HG03039 (cell line): ENCODE results near the gene FAM227B.
"Not testable (repeated sequence)": the region's sequence is repeated elsewhere in the genome, so short reads cannot be mapped to it uniquely, and the experiment has no call there.

Experiments used
- ATAC-seq: cut with Tn5 transposase; IDR thresholded peaks from one replicate; pipeline ENCODE4 v1.9.1; 2021; ENCODE audit warnings: mild to moderate bottlenecking, moderate library complexity; ENCODE audit not compliant: unreplicated experiment

FAM227B gene

GRCh38 chr15:49612240-49612639 is 8.4 kb downstream of the FAM227B start:
- not testable (repeated sequence) for ATAC-seq

GRCh38 chr15:49610157-49610918 is 10.3 kb downstream of the FAM227B start:
- no peak for ATAC-seq

GRCh38 chr15:49606594-49606993 is 14.0 kb downstream of the FAM227B start:
- ATAC-seq, result no peak

GRCh38 chr15:49605588-49605987 is 15.0 kb downstream of the FAM227B start:
- ATAC-seq, result no peak

GRCh38 chr15:49604625-49605409 is 15.8 kb downstream of the FAM227B start:
- ATAC-seq, result no peak

GRCh38 chr15:49592829-49593316 is 27.7 kb downstream of the FAM227B start:
- ATAC-seq, result not testable (repeated sequence)

- peak; percentile 49 for ATAC-seq
Measured at GRCh38 chr15:49589030-49589429, 31.6 kb downstream of the FAM227B start.

- ATAC-seq, result no peak
Measured at GRCh38 chr15:49573421-49573820, 47.2 kb downstream of the FAM227B start.

GRCh38 chr15:49570672-49571071 is 49.9 kb downstream of the FAM227B start:
- ATAC-seq, result no peak

DNA sequence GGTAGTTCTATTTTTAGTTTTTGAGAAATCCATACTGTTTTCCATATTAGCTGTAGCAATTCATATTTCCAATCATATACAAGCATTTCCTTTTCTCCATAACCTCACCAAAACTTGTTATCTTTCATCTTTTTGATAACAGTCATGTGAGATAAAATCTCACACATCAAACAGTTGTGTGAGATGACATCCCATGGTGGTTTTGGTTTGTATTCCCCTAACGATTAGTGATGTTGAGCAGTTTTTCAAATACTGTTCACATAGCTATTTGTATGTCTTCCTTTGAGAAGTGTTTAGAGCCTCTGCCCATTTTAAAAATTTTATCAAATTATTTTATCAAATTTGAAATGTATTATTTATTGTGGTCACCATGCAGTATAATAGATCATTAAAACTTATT is 50.4 kb downstream of the FAM227B start:
- ATAC-seq, result no peak

DNA sequence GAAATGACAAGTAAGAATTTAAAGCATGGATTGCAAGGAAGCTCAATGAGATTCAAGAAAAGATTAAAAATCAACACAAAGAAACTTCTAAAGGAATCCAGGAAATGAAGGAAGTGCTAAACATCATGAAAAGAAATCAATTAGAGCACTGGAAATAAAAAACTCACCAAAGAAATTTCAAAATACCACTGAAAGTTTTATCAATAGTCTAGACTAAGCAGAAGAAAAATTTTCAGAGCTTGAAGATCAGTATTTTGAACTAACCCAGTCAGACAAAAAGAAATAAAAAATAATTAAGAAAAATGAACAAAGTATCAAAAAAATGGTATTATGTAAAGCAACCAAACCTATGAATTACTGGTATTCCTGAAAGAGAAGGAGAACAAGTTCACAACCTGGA is 60.6 kb downstream of the FAM227B start:
- no peak for ATAC-seq

DNA sequence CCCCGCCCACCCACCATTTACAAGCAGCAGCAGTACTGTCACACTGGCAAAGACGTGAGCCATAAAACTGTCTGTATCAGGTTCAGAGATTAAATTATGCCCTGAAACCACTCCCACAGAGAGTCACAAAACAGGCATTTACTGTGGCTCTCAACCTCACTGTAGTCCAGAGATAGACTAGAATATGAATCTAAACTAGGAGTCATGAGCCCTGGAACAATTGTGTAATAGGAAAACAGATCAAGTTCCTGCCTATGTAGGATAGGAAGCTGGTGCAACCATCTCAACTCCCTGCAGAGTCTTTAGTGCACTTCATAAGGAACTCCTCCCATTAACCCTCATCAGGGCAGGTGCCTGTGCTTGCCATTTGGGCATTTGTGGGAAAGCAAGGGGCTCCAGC is 61.7 kb downstream of the FAM227B start:
- no peak for ATAC-seq

DNA sequence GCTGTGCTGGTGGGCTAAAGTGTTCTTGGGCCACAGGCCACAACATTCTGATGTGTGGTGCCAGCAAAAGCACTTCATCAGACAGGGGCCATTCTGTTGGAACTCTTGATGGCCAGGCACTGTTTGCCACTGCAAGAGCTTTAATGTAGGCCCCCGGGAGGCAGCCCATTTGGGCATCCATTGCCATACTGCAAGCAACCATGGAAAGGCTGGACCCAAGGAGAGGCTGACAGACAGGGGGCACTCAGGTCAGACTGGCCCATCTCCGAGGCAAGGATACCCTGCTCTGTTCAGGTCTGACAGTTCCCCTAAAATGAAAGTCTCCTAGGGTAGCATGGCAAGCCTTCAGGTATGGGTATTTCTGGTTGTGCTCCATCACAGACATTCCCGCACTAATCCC is 64.2 kb downstream of the FAM227B start:
- ATAC-seq, result no peak

GRCh38 chr15:49550342-49550741 is 70.3 kb downstream of the FAM227B start:
- ATAC-seq, result not testable (repeated sequence)

DNA sequence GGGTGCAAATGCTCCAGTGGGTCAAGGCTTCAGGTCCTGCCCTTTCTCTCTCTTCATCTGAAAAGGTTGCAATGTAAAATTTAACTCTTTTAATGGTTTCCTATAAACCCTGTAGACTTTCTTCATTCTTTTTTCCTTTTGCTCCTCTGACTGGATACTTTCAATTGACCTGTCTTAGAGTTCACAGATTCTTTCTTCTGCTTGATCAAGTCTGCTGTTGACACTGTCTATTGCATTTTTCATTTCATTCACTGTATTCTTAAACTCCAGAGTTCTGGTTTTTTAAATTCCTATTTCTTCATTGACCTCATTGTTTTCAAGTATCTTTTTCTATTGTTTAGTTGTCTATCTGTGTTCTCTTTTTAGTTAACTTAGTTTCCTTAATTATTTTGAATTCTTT is 82.1 kb downstream of the FAM227B start:
- no peak for ATAC-seq

DNA sequence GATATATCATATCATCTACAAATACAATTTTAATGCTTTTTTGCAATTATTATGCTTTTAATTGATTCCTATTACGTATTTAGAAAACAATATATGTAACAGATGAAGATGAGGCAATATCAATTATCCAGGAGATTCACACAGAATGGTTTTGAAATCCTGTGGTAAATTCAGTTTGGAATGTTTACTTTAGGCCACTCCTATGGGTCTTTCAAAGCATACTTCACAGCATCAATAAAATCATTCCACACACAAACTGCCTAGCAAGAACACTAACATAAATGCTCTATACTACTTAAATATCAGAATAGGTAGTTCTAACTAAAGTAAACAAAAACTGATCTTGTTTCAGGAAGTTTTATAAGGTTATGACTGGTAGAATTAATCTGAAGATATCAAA is 90.5 kb downstream of the FAM227B start:
- no peak for ATAC-seq

DNA sequence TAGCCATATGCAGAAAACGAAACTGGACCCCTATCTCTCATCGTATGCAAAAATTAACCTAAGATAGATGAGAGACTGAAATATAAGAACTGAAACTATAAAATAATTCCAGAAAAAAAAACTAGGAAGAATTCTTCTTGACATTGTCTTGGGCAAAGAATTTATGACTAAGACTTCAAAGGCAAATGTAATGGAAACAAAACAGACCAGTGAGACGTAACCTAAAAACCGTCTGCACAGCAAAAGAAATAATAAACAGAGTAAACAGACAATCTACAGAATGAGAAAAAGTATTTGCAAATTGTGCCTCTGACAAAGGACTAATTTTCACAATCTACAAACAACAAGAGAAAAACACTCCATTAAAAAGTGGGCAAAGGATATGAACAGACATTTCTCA is 92.3 kb downstream of the FAM227B start:
- no peak for ATAC-seq

DNA sequence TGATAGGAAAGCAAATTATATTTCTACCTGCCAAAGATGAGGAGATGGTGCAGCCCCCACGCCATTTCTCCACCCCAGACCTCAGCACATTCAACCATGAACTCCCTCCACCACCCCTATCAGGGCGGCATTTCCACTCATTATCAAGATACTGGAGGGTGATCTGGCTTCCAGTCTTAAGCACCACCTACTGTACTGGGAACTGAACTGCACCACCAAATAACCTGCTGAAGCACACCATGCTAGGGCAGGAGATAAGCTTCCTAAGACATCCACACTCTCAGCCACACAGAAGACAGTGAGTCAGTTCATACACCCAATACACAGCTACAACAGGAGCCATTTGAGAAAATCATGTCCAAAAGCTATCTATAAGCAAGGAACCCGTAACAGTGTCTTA is 98.8 kb downstream of the FAM227B start:
- ATAC-seq, result no peak

- ATAC-seq, result not testable (repeated sequence)
Measured at GRCh38 chr15:49512739-49513138, 107.9 kb downstream of the FAM227B start.

DNA sequence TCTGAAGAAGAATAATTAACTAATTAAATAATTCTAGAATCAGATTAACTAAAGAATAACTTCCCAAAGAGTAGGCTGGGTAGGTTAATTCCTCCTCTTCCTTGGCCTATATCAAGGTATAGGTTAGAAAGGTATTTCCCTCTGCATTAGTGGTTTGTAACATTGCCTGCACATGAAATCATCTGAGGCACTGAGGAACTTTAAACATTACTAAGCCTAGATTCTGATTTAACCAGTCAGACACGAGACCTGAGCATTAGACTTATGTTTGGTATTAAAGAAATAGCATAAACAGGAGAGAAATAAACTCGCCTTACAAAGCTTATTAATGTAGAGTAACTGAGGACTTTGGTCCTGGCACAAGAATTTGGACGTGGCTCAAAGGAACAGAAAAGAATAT is 113.4 kb downstream of the FAM227B start:
- ATAC-seq, result no peak

DNA sequence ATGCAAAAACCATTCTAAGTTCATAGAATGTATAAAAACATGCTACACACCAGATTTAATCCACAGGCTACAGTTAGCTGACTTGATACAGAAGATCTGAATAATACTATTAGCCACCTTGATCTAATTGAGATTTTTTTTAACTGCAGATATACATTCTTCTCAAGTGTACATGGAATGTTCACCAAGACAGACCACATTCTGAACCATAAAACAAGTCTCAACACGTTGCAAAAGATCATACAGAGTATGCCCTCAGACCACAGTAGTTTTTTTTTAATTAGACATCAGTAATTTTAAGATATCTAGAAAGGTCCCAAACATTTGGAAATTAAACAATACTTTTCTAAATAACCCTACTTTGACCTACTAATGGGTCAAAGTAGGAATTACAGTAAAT is 114.3 kb downstream of the FAM227B start:
- no peak for ATAC-seq

DNA sequence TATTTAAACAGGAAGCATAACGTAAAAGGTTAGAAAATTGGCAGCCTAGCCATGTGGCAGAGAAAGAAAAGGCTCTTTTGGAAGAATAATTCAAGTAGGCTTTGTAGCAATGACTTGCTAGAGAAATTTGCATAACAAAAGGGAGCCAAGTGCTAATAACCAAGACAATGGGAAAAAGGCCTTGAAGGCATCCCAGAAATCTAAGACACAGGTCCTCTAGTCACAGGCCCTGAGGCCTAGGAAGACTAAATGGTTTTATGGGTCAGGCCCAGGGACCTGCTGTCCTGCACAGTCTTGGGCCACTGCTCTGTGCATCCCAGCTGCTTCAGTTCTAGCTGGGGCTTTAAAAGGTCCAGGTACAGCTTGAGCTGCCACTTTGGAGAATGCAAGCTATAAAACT is 119.0 kb downstream of the FAM227B start:
- no peak for ATAC-seq
